Measurements from ENCODE around the gene GALNT2.

- TF ChIP-seq EZH2phosphoT487 (IDR thresholded peaks at IDR 0.05; ENCODE audit: low read length) (no peak), EZH2 (optimal IDR thresholded peaks at IDR 0.05; ENCODE audit: low read depth, low read length) (no peak)
- TF ChIP-seq, protein P1, sequence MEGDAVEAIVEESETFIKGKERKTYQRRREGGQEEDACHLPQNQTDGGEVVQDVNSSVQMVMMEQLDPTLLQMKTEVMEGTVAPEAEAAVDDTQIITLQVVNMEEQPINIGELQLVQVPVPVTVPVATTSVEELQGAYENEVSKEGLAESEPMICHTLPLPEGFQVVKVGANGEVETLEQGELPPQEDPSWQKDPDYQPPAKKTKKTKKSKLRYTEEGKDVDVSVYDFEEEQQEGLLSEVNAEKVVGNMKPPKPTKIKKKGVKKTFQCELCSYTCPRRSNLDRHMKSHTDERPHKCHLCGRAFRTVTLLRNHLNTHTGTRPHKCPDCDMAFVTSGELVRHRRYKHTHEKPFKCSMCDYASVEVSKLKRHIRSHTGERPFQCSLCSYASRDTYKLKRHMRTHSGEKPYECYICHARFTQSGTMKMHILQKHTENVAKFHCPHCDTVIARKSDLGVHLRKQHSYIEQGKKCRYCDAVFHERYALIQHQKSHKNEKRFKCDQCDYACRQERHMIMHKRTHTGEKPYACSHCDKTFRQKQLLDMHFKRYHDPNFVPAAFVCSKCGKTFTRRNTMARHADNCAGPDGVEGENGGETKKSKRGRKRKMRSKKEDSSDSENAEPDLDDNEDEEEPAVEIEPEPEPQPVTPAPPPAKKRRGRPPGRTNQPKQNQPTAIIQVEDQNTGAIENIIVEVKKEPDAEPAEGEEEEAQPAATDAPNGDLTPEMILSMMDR (IDR thresholded peaks at IDR 0.05; ENCODE audit: low read length): no peak
These were observed 16.0 kb downstream of the GALNT2 start for GRCh38 chr1:230083053-230083452.

Data from MM.1S (cell line).